SU-DHL-6 (cell line): ENCODE measurements around the gene C19orf85.

Experiments
- H2AFZ ChIP-seq: fragments of 200-600 bp; sonication (generic); 2 replicates; pipeline ENCODE4 v1.6.1; 2014; ENCODE audit warnings: low read depth, mild to moderate bottlenecking, moderate library complexity, mixed read lengths, antibody characterized with exemption, low read length; ENCODE audit not compliant: severe bottlenecking
- H3F3A ChIP-seq: fragments of 200-600 bp; shearing (Covaris generic); 2 replicates; pipeline ENCODE4 v1.6.0; 2016; ENCODE audit warnings: antibody characterized with exemption, mild to moderate bottlenecking; ENCODE audit not compliant: insufficient read depth
- H3K27ac ChIP-seq: fragments of 200-600 bp; sonication (generic); 2 replicates; pipeline ENCODE4 v1.5.1; 2016; ENCODE audit warnings: low read depth, mild to moderate bottlenecking, low read length, moderate library complexity, mixed read lengths
- H3K27me3 ChIP-seq: fragments of 200-600 bp; sonication (generic), shearing (Covaris generic); 2 replicates; pipeline ENCODE4 v1.6.0; 2014; ENCODE audit warnings: mild to moderate bottlenecking, low read length
- H3K36me3 ChIP-seq: fragments of 200-600 bp; sonication (generic); 2 replicates; pipeline ENCODE4 v1.6.1; 2014; ENCODE audit warnings: mild to moderate bottlenecking, low read length, mixed read lengths
- H3K4me2 ChIP-seq: fragments of 300-600, 200-600 bp; shearing (Covaris generic), sonication (generic); 2 replicates; pipeline ENCODE4 v1.6.0; 2014; ENCODE audit warnings: low read length, low read depth, mild to moderate bottlenecking; ENCODE audit not compliant: poor library complexity, severe bottlenecking
- H3K4me3 ChIP-seq: fragments of 200-600 bp; sonication (generic); 2 replicates; pipeline ENCODE4 v1.5.1; 2014; ENCODE audit warnings: antibody characterized with exemption, low read length, mild to moderate bottlenecking, mixed read lengths; ENCODE audit not compliant: insufficient read depth, poor library complexity, severe bottlenecking
- H3K79me2 ChIP-seq: fragments of 200-600 bp; sonication (generic); 2 replicates; pipeline ENCODE4 v1.6.1; 2014; ENCODE audit warnings: mild to moderate bottlenecking, low read length, moderate library complexity; ENCODE audit not compliant: insufficient read depth
- H3K9ac ChIP-seq: fragments of 200-600 bp; sonication (generic); 2 replicates; pipeline ENCODE4 v1.7.0; 2014; ENCODE audit warnings: mild to moderate bottlenecking, low read length
- H3K9me2 ChIP-seq: fragments of 200-600 bp; sonication (generic); replicated peaks from 2 replicates; pipeline ENCODE4 v1.6.1; 2014; ENCODE audit warnings: low read length; ENCODE audit not compliant: insufficient read depth
- H3K9me3 ChIP-seq: fragments of 200-600 bp; sonication (generic); 2 replicates; pipeline ENCODE4 v1.6.1; 2014; ENCODE audit warnings: low read length, mixed read lengths; ENCODE audit not compliant: insufficient read depth
- H4K20me1 ChIP-seq: fragments of 200-600 bp; sonication (generic); 2 replicates; pipeline ENCODE4 v1.6.1; 2014; ENCODE audit warnings: low read depth, mild to moderate bottlenecking, antibody characterized with exemption, low read length, moderate library complexity, mixed read lengths
- EZH2phosphoT487 ChIP-seq: fragments of 200-600 bp; sonication (generic), shearing (Covaris generic); conservative IDR thresholded peaks from 2 replicates; pipeline ENCODE4 v1.6.1; 2018; ENCODE audit warnings: mild to moderate bottlenecking, antibody characterized with exemption, low read length, moderate library complexity, mixed read lengths
- TF ChIP-seq, protein P1 (sequence below): fragments of 200-600 bp; sonication (generic); IDR thresholded peaks from one replicate; pipeline ENCODE4 v1.5.1; 2017; ENCODE audit warnings: antibody characterized with exemption, mild to moderate bottlenecking, low read length, moderate library complexity; ENCODE audit not compliant: insufficient read depth, poor library complexity, severe bottlenecking

C19orf85 gene

GRCh38 chr19:55495646-55496349 is 31.2 kb upstream of the C19orf85 start:
- Histone ChIP-seq H3K79me2 (no peaks in the 10 kb centered on the region), H3K27ac (no peak overlapping the region), H3K9me2 (no peaks in the 10 kb centered on the region), H3K4me3 (no peak overlapping the region), H3F3A (no peaks in the 10 kb centered on the region), H3K9ac (no peak overlapping the region), H3K9me3 (no peaks in the 10 kb centered on the region), H4K20me1 (no peaks in the 10 kb centered on the region), H3K27me3 (no peaks in the 10 kb centered on the region), H3K36me3 (no peaks in the 10 kb centered on the region), H2AFZ (no peak overlapping the region), H3K4me2 (no peak overlapping the region)
- TF ChIP-seq, protein P1, sequence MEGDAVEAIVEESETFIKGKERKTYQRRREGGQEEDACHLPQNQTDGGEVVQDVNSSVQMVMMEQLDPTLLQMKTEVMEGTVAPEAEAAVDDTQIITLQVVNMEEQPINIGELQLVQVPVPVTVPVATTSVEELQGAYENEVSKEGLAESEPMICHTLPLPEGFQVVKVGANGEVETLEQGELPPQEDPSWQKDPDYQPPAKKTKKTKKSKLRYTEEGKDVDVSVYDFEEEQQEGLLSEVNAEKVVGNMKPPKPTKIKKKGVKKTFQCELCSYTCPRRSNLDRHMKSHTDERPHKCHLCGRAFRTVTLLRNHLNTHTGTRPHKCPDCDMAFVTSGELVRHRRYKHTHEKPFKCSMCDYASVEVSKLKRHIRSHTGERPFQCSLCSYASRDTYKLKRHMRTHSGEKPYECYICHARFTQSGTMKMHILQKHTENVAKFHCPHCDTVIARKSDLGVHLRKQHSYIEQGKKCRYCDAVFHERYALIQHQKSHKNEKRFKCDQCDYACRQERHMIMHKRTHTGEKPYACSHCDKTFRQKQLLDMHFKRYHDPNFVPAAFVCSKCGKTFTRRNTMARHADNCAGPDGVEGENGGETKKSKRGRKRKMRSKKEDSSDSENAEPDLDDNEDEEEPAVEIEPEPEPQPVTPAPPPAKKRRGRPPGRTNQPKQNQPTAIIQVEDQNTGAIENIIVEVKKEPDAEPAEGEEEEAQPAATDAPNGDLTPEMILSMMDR, result no peak
- no peak for TF ChIP-seq EZH2phosphoT487

GRCh38 chr19:55494172-55494761 is 29.7 kb upstream of the C19orf85 start:
- H3K9me2 ChIP-seq, result no peaks in the 10 kb centered on the region
- no peaks in the 10 kb centered on the region for H3K79me2 ChIP-seq
- H3K9ac ChIP-seq, result no peak overlapping the region
- no peak overlapping the region for H3K27ac ChIP-seq
- no peaks in the 10 kb centered on the region for H3F3A ChIP-seq
- no peak overlapping the region for H3K4me2 ChIP-seq
- H2AFZ ChIP-seq, result no peak overlapping the region
- H4K20me1 ChIP-seq, result no peaks in the 10 kb centered on the region
- no peak for TF ChIP-seq EZH2phosphoT487
- TF ChIP-seq, protein P1, result no peak
- H3K27me3 ChIP-seq, result no peaks in the 10 kb centered on the region
- H3K4me3 ChIP-seq, result no peak overlapping the region
- H3K9me3 ChIP-seq, result no peaks in the 10 kb centered on the region
- no peaks in the 10 kb centered on the region for H3K36me3 ChIP-seq

DNA sequence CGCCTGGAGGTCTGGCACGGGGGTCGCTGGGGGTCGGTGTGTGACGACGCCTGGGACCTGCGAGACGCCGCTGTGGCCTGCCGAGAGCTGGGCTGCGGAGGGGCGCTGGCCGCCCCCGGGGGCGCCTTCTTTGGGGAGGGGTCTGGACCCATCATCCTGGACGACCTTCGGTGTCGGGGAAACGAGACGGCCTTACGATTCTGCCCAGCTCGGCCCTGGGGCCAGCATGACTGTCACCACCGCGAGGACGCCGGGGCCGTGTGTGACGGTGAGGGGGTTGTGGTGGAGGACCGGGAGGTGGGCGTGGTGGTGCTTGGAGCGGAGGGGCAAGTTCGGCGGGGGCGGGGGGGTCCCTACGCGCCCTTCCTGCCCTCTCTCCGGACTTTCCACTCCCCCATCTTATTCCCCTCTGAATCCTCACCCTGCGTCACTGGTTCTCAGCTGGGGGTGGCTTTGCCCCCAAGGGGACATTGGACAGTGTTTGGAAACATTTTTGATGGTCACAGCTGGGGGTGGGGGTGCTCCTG is 29.2 kb upstream of the C19orf85 start:
- Histone ChIP-seq H3K36me3 (no peaks in the 10 kb centered on the region), H3F3A (no peaks in the 10 kb centered on the region), H3K27ac (no peak overlapping the region), H3K9me3 (no peaks in the 10 kb centered on the region), H3K4me2 (no peak overlapping the region), H3K27me3 (no peaks in the 10 kb centered on the region), H3K9ac (no peak overlapping the region), H3K79me2 (no peaks in the 10 kb centered on the region), H2AFZ (no peak overlapping the region), H3K4me3 (no peak overlapping the region), H3K9me2 (no peaks in the 10 kb centered on the region), H4K20me1 (no peaks in the 10 kb centered on the region)
- TF ChIP-seq EZH2phosphoT487, result no peak
- TF ChIP-seq, protein P1, result no peak
